Fibroblast of skin of scalp (primary cell): Measurements from ENCODE around the gene SPATA19.

Experiments used
- DNase-seq: peaks from one replicate; pipeline ENCODE4 v3.0.0-alpha.2; 2013

The SPATA19 gene

GRCh38 chr11:133817449-133817848 lies 27.9 kb downstream of the SPATA19 start:
- DNase-seq: no peak

- no peak for DNase-seq
These were observed 29.0 kb downstream of the SPATA19 start for GRCh38 chr11:133816146-133816870.

DNA sequence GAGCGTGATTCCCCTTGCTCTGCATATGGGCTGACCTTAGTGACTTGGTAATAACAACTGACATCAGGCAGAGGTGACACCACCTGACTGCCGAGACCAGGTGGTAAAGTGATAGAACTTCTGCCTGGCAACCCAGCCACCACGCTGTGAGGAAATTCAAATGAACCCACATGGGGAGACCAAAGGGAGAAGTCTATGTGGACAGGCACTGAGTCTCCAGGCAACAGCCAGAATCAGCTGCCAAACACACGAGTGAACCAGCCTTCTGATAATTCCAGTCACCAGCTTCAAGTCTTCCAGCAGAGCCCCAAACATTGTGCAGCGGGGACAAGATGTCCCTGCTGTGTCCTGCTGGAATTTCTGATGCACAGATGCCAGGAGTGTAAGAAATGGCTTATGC lies 29.7 kb downstream of the SPATA19 start:
- no peak for DNase-seq

- DNase-seq: no peak
These were observed 30.7 kb downstream of the SPATA19 start for GRCh38 chr11:133814588-133815100.

- DNase-seq: no peak
These were observed 33.2 kb downstream of the SPATA19 start for GRCh38 chr11:133811850-133812685.

DNA sequence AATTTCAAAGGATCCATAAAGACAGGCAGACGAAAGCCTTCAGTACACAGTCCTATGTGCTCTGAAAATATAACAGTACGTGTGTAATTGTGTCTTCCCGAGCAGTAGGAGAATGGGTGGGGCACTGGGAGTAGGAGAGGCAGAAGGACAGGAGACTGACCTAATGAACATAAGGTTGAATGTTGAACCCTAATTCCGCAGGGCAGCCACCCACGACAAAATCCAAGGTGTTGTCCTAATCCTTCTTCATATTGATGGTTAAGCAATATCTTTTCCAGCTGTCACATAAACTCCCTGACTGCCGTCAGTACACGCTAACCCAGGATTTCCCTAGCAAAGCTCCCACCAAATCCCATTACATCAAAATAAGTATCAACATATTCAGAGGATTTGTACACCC lies 34.5 kb downstream of the SPATA19 start:
- DNase-seq: no peak

DNA sequence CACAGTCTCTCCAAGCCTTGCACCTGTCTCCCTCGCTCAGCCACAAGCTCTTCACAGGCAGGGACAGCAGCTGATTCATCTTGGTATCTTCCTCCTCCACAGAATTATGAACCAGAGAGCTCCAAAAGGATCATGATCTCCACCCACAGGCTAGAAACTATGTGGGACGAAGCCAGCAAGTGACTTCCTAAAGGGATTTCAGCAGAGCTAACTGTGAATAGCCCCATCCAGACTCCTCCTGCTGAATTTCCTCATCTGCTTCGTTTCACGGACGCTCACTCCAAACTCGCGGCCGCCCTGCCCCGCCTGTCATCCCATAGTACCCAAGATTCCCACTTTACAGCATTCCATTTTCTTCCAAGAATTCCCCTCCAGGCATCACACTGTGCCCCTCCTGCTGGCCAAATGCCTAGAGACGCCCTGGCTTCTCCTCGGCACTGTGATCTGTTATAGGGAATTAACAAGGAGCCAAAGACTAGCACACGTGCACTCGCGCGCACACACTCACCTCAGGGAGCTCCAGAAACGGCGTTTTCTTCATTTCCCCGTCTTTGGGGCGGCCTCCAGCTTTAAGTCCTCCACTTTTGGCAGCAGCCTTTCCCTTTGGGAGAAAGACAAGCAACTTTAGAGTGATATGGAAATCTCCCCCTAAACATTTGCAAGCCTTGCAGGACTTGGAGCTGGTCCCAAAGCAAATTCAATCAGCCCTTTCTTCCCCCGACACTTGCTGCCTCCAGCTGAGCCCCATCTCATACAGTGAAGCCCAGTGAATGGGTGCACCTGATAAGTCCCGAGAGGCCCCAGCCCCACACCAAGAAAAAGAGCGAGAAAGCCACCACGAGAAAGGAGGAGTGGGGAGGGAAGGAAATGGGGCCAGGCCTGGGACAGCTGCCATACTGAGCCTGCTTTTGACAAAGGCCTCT lies 35.5 kb downstream of the SPATA19 start:
- no peak for DNase-seq

- no peak for DNase-seq
These were observed 36.7 kb downstream of the SPATA19 start for GRCh38 chr11:133808393-133809140.

DNA sequence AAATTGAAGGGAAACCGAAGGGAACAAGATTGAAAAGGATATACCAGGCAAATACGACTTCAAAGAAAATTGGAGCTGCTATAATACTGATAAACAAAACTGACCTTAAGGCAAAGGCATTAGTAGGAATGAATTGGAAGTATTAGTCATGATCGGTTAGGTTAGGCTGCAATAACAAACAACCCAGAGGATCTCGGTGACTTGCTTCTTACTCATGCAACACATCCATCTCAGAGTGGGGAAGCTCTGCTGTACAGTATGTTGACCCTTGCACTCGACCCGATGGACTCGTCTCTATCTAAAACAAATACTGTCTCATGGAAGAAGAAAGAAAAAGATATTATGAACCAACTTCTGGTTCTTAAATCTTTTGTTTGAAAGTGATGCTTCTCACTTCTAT lies 42.3 kb downstream of the SPATA19 start:
- DNase-seq: no peak

DNA sequence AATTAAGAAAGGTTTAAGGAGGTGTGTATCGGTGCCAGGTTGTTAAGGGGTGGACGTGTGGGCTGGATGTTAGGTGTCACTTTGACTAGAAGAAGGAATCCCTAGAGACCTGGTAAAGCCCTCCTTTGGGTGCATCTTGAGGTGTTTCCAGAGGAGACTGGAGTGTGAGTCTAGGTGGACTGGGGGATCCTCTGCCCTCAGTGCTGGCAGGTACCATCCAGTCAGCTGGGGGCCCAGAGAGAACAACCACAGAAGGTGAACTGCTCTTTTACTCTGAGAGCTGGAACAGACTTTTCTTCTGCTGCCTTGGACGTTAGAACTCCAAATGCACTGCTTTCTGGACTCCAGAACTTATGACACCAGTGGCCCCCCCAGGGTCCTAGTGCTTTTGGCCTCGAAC lies 44.0 kb downstream of the SPATA19 start:
- DNase-seq: no peak

DNA sequence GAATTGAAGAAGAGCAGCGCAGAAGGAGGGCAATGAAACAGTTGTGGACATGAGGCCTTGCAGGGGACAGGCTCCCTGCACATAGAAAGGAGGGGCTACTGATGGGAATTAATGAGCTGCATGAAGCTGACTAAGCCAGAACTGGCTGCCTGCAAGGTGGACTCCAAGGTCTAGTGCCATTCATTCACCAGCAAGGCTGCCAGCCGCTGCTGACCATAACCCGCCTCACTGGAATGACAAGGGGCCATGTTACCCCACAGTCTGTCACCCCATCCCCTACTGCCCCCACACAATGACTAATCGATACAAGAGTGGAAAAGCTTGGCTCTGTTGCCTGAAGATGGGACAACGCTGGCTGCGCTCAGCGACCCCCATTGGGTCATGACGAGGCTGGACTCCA lies 44.6 kb downstream of the SPATA19 start:
- DNase-seq: no peak

- no peak for DNase-seq
These were observed 47.8 kb downstream of the SPATA19 start for GRCh38 chr11:133797554-133797953.

DNA sequence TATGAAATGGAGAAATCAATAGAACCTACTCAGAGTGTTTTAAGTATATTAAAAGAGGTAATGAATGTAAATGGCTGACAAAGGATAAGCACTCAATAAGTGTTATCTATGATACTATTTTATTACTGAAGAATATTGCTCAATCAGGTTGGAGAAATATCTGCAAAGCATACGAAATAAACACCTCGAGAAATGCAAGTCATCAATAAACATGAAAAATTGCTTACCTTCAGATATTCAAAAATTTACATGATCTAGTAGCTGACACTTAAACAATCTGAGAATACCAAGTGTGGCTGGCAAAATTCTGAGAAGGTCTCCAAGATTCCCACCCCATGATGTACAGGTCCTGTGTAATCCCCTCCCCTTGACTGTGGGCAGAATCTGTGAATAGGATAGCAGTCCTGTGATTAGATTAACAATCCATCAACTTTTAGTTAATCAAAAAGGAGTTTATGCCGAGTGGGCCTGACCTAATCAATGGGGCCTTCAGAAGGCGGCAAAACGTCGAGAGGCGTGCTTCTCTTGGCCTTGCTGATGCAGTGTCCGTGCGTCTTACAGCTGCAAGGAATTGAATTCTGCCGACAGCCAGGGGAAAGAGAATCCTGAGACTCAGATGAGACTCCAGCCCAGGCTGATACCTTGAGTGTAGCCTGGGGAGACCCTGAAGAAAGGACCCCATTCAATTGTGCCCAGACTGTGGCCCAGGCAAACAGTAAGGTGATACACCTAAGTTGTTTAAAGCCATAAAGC lies 49.1 kb downstream of the SPATA19 start:
- no peak for DNase-seq

- DNase-seq: no peak
These were observed 50.2 kb downstream of the SPATA19 start for GRCh38 chr11:133795088-133795487.

DNA sequence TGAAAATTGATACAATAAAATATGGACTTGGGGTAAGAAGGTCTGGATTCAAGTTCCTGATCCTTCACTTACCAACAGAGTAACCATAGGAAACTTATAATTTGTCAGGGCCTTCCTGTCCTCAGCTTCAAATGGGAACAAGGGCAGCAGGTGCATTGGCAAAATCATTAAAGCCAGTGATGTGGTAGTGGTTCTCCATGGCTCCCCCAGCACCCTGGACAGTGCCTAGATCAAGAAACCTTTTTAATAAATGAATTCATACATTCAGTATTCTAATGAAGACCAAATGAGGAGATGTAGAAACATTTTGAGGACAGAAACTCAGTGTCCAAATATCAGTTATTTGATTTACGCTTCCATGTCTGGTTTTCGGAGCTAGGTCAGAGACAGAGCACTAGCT lies 51.1 kb downstream of the SPATA19 start:
- DNase-seq: no peak

GRCh38 chr11:133793271-133794035 lies 51.9 kb downstream of the SPATA19 start:
- no peak for DNase-seq

DNA sequence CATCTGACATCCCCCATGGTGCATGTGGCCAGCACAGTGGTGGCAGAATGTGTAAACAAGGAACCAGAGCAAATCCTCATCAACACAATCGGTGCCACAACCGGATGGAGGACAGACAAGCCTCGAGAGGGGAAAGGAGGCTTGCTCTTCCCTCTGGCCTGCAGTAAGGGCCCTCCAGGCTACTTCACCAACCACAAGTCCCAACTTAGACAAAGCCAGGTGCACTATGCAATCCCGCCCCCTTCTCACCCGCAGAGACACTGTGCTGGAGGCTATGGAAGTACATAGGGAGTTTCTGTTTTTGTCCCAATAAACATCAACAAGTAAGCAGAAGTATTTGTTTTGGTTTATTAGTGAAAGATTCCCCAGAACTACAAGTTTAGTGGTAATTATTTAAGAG lies 54.3 kb downstream of the SPATA19 start:
- no peak for DNase-seq
